Activated CD8-positive, alpha-beta memory T cell treated with anti-CD3 and anti-CD28 coated beads for 4 hours (primary cell): ENCODE data around the gene NAE1.
"Not testable (repeated sequence)": the region's sequence is repeated elsewhere in the genome, so short reads cannot be mapped to it uniquely, and the experiment has no call there.

Source experiments
- DNase-seq, 2 donors: peaks; one replicate each; pipeline ENCODE4 v3.0.0-alpha.2; 2020; ENCODE audit warnings: low read depth in 2 of 2

NAE1 gene

DNA sequence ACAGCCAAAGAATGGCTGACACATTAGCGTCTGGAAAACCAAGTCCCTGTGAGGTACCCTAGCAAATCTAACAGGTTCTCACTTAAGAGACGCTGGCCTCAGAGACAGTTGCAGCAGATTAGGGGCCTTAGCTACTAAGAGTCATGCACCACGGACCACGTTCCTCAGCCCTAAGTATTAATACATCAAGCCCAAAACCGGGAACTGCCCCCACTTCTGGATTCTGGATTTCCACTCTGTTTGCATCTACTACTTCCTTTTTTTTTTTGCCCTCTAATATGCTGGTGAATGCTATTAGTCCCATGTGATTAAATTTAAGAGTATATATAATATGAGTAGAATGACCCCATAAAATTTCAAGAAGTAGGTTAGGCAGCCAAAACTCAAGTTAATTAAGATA lies 28.6 kb downstream of the NAE1 start:
- DNase-seq: no peak

DNA sequence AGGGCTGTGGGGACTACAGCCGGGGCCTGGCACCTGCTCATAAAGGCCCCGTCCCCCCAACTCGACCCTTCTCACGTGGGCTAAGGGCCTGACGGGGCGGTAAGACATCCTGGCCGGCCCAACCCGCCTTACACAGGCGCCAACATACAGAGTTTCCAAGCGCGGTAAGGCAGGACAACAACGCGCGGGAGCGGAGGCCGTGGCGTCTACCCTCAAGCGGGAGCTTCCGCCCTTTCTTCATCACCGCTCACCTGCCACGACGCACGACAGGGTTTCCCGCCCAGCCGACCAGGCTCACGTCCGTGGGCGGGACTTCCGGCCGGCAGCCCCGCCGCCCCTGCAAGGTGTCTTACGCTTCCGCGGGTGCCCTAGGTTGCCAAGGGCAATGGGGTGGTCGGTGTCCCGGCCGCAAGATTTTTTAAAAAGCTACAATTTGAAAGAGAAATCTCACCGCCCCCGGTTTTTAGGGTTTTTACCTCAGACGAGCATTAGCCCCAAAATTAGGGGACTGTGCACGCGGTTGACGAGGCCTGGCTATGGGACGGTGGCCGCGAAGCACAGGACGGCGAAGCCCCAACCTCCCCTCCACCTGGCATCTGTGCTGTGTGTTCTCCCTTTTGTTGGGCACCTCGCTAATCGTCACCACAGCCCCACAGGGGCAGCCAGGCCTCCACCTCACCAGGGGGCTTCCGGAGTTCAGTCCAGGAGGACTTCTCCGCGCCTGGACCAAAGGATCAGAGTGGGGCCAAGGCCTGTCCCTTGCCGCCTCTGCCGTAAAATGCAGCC lies 29.3 kb downstream of the NAE1 start, which contains the start of gene TERB1:
Gene TERB1, minus strand, starts transcription at position 265 of the 786 bp plus-strand sequence. CDS start 4,786 bp downstream, outside the sequence.
- DNase-seq: no peak

GRCh38 chr16:66800856-66801255 lies 29.9 kb downstream of the NAE1 start:
- no peak for DNase-seq

- no peak for DNase-seq
Measured at GRCh38 chr16:66798161-66798560, 32.6 kb downstream of the NAE1 start.

- DNase-seq: not testable (repeated sequence)
Measured at GRCh38 chr16:66793984-66794383, 36.8 kb downstream of the NAE1 start.

- DNase-seq: no peak
Measured at GRCh38 chr16:66790130-66790733, 40.5 kb downstream of the NAE1 start.

DNA sequence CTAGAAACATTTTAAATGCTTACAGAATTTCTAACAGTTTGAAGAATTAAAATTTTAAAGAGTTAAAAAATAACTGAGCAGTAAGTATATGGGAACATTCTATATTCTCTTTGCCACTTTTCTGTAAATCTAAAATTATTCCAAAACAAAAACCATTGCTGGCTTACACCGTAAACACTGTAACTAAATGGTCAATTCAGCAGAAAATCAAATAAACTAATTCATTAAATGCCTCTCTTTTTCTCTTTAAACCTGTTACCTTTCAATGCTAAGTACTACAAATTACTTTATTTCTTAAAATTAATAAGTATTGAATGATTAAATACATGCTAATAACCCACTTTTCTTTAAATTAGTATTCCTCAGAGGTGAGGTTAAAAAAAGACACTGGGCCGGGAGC lies 43.3 kb downstream of the NAE1 start:
- no peak for DNase-seq

DNA sequence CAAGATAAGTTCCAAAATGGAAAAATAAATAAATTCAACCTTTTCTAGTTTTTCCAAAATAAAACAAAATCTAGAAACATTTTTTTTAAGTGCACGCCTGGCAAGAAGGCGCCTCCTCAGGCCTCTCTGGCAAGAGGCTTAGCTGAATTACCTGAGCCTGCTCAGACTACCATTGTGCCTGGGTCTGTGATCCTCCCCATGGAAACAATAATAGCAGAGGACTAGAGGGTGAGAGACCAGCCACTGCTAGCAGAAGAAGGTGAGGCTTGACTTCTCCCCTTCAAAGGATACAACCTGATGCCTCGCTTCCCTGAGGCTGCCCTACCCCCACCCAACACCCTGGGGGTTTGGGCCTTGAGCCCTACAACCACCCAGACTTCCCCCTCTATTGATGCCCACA lies 44.2 kb downstream of the NAE1 start:
- DNase-seq: no peak

GRCh38 chr16:66776457-66776856 lies 54.3 kb downstream of the NAE1 start:
- DNase-seq: no peak

GRCh38 chr16:66774981-66775380 lies 55.8 kb downstream of the NAE1 start:
- DNase-seq: no peak

DNA sequence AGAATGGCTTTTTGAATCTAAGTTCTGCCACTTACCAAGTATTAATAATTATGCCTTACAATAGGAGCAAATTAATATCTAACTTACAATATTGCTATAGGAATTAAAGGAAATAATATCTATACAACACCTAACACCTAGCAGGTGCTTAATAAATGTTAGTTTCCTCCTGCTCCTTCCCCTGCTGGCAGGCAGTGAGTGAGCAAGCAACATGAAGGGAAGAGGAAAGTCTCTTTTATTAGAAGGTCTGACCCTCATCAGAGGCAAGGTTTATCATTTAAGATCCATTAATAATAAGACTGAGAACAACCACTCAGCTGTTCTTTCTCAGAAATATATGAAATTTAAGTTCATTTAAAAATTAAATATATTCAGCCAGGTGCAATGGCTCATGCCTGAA lies 72.7 kb downstream of the NAE1 start:
- no peak for DNase-seq

DNA sequence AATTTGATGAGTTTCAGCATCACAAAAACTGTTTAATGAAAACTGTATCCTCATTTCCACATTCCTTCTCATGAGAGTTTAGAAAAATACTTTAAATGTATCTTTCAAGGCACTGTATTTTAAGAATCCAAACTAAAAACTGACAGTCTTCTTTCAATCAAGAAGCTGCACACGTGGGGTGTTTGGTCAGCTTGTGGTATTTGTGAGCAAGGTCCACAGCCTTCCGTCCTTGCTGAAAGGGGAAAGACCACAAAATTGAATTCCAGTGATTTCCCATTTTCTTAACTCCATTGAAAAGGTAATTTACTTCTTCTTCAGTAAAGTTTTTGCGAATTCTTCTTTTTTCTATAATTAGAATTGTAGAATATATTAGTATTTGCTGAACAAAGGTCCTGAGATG lies 76.0 kb downstream of the NAE1 start:
- no peak for DNase-seq

- no peak for DNase-seq
Measured at GRCh38 chr16:66754211-66754610, 76.6 kb downstream of the NAE1 start.

DNA sequence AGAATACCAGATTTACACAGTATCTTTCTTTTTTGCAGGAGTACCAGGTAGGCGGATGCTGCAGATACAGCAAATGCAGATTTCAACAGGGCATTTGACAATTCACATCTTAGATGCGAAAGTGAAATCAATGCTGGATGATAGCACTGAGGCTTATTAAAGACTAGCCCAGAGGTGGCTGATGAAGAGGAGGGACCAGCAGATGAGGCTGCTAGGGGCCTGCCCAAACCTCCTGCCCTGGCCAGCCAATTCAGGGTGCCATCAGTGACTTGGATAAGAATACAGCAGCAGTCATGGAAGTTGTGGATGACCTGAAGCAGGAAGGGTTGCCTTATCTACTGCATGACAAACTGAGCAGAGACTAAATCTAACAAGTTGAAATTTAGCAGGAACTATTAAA lies 77.8 kb downstream of the NAE1 start:
- DNase-seq: no peak
